ENCODE data around the gene ZNF45.
"Not testable (repeated sequence)": the region's sequence is repeated elsewhere in the genome, so short reads cannot be mapped to it uniquely, and the experiment has no call there.

ZNF45 gene

GRCh38 chr19:43960411-43960810, 25.3 kb upstream of the ZNF45 start:
- TF ChIP-seq, protein P1, sequence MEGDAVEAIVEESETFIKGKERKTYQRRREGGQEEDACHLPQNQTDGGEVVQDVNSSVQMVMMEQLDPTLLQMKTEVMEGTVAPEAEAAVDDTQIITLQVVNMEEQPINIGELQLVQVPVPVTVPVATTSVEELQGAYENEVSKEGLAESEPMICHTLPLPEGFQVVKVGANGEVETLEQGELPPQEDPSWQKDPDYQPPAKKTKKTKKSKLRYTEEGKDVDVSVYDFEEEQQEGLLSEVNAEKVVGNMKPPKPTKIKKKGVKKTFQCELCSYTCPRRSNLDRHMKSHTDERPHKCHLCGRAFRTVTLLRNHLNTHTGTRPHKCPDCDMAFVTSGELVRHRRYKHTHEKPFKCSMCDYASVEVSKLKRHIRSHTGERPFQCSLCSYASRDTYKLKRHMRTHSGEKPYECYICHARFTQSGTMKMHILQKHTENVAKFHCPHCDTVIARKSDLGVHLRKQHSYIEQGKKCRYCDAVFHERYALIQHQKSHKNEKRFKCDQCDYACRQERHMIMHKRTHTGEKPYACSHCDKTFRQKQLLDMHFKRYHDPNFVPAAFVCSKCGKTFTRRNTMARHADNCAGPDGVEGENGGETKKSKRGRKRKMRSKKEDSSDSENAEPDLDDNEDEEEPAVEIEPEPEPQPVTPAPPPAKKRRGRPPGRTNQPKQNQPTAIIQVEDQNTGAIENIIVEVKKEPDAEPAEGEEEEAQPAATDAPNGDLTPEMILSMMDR (IDR thresholded peaks at IDR 0.05), result no peak
- no peak overlapping the region for H3K4me3 ChIP-seq
- H3K27ac ChIP-seq, result no peak overlapping the region
- DNase-seq (ENCODE audit: low spot score), result no peak

DNA sequence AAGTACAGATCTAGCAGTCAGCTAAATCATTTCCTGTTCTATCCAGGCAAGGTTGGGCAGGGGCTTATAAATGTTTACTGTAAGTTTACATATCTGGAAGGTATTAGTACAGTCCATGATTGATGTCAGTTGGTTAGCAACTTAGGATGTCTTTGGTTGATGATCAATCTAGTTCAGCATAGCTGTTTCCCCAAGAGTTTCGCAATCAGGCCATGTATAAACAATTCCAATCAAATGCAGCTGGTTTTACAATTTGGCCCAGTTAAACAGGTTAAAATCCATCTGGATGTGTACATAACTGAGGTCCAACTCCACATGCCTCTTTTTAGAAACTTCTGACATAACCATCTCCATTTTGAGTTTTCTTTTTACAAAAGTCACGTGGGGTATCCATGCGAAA, 22.8 kb upstream of the ZNF45 start:
- no peak for DNase-seq (ENCODE audit: low spot score)
- TF ChIP-seq, protein P1 (IDR thresholded peaks at IDR 0.05), result no peak
- no peak overlapping the region for H3K27ac ChIP-seq
- H3K4me3 ChIP-seq, result peak overlapping the region; percentile 8

DNA sequence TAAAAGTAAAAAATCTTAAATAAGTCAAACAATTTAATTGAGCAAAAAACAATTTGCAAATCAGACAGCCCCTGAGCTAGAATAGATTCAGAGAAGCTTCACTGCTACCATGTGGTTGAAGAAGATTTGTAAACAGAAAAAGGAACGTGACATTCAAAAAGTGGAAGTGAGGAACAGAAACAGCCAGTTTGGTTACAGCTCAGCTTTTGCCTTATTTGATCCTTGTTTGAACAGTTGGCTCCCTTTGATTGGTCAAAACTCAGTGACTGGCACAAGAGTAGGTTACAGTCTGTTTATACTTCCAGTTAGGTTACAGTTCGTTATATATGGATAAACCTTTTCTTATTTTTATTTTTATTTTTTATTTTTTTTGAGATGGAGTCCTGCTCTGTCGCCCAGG, 21.7 kb upstream of the ZNF45 start:
- no peak overlapping the region for H3K27ac ChIP-seq
- no peak for DNase-seq (ENCODE audit: low spot score)
- TF ChIP-seq, protein P1 (IDR thresholded peaks at IDR 0.05), result no peak

DNA sequence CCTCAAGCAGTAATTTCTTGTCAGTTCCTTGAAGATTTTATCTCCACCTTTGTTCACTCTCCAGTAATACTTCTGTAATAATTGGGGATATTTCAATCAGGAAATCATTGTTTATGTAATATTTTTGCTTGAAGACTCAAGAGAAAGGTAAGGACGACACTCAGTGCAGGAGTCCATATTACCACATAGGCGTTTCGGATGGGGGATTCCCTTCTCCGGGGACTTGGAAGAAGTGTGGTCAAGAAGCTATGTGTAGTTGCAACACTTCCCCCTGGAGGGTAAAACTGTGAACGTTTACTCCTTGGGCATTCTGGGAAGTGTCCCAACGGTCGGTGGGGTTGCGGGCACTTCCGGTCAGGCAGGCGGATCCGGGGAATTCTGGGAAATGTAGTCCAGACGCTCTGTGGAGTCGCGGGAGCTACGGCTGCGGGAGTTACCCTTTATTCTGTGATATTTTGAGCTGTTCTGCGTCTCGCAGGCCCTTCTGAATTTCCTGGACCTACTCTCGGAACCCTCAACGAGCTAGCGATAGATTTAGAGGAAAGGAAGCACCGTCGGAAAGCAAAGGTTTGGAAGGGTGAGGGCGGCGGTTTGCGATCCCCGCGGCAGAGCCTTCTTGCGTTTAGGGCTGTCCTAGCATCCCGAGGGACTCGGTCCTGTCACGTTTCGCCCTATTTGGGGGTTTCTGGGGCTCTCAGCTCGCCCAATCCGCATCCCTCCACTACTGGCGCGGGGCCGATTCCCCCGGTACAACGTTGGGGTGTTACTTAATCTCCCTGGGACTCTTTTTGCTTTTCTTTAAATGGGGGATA, 16.0 kb upstream of the ZNF45 start, which contains the start of gene ZNF221:
Gene ZNF221 (plus strand): TSS at position 395 of the 812 bp plus-strand sequence. CDS start 11,499 bp downstream, outside the sequence.
- H3K27ac ChIP-seq, result peak within 1 kb of the TSS; percentile 29 to 79
- peak within 1 kb of the TSS; percentile 76 for H3K4me3 ChIP-seq
- peak; percentile 91 for DNase-seq (ENCODE audit: low spot score)
- TF ChIP-seq, protein P1 (IDR thresholded peaks at IDR 0.05), result peak; percentile 18

More for the DNA sequence above, 21.7 kb upstream of the ZNF45 start:
- H3K4me3 ChIP-seq, result no peak overlapping the region

GRCh38 chr19:43949803-43950202, 14.7 kb upstream of the ZNF45 start:
- DNase-seq (ENCODE audit: low spot score), result not testable (repeated sequence)

DNA sequence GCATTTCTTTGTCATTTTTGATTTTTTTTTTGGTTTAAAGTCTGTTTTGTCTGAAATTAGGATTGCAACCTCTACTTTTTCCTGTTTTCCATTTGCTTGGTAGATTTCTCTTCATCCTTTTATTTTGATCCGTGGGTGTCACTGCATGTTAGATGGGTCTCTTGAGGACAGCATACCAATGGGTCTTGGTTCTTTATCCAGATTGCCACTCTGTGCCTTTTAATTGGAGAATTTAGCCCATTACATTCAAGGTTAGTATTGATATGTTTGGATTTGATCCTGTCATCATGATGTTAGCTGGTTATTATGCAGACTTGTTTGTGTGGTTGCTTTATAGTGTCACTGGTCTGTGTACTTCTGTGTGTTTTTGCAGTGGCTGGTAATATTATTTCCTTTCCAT, 12.3 kb upstream of the ZNF45 start:
- H3K4me3 ChIP-seq; H3K27ac ChIP-seq; DNase-seq (ENCODE audit: low spot score): not testable (repeated sequence)

More at GRCh38 chr19:43949803-43950202, 14.7 kb upstream of the ZNF45 start:
- H3K4me3 ChIP-seq, H3K27ac ChIP-seq: not testable (repeated sequence)

DNA sequence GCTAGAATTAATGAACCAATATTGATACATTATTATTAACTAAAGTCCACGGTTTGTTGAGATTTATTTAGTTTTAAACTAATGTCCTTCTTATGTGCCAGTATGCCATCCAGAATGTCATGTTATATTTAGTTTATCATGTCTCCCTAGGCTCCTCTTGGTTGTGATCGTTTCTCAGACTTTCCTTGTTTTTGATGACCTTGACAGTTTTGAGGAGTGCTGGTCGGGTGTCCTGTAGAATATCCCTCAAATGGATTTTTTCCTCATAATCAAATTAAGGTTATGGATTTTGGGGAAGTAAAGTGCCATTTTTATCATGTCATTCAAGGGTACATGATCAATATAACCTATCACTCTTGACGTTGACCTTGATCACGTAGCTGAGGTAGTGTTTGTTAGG, 6.1 kb upstream of the ZNF45 start:
- TF ChIP-seq, protein P1 (IDR thresholded peaks at IDR 0.05), result no peak
- no peak overlapping the region for H3K27ac ChIP-seq
- DNase-seq (ENCODE audit: low spot score), result no peak
- H3K4me3 ChIP-seq, result no peak overlapping the region

DNA sequence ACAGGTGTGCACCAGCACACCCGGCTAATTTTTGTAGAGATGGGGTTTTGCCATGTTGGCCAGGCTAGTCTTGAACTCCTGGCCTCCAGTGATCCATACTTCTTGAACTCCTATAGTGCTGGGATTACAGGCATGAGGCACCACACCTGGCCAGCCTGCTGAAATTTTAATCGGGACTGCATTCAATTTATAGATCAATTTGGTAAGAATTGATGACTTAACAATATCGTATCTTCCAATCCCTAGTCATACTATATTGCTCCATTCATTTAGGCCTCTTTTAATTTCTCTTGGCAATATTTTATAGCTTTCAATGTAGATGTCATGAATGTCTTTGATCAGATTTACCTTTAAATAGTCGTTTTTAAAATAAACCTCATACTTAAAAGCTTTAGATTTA, 5.6 kb upstream of the ZNF45 start:
- TF ChIP-seq, protein P1 (IDR thresholded peaks at IDR 0.05), result no peak
- Histone ChIP-seq H3K27ac (no peak overlapping the region), H3K4me3 (no peak overlapping the region)
- DNase-seq (ENCODE audit: low spot score), result no peak
